GM21737 (cell line): ENCODE results near the gene CEACAM21.

ENCODE experiments used
- ATAC-seq: cut with Tn5 transposase; IDR thresholded peaks from one replicate; pipeline ENCODE4 v1.9.1; 2021; ENCODE audit warnings: mild to moderate bottlenecking, moderate library complexity; ENCODE audit not compliant: unreplicated experiment

The CEACAM21 gene

DNA sequence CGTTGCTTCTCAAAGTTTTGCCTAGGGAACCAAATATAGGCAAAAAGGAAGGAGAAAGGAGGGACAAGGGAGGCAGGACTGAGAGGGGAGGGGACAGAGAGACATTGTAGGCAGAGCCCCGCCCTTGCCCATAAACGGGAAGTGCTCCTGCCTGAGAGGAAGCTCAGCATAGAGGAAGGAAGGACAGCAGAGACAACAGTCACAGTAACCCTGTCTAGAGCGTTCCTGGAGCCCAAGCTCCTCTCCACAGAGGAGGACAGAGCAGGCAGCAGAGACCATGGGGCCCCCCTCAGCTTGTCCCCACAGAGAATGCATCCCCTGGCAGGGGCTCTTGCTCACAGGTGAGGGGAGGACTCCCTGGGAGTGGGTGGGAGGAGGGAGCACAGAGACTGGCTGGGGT, at the start of gene CEACAM21:
Gene CEACAM21, plus strand, starts transcription at position 169 of the 400 bp plus-strand sequence. Its CDS starts 109 bp downstream, at position 278.
- ATAC-seq = no peak

DNA sequence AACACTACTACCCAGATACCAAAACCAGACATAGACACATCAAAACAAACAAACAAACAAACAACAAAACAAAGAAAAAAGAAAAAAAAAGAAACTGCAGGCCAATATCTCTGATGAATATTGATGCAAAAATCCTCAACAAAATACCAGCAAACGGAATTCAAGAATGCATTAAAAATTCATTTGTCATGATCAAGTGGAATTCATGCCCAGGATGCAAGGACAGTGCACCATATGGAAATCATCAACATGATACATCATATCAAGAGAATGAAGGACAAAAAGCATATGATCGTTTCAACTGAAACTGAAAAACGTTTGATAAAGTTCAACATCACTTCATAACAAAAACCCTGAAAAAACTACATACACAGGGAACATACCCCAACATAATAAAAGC, 48.9 kb upstream of the CEACAM21 start:
- ATAC-seq = no peak

DNA sequence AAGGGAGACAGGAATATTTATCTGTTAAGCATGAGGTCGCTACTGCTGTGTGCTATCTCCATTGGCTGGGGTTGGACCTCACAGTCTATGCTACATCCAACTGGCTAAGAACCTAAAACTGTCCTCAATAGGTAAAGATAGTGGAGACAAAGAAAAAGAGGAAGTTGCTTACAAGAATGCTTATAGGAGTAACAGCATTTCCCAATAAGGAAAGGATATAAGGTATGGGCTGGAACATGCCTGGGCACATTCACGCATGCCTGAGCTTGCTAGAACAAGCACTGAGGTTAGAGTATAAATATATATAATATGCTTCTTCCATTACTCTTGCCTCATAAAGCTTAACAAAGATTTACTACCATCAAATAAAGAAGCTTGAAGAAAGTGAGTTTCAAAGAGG, 47.9 kb upstream of the CEACAM21 start:
- ATAC-seq = no peak

DNA sequence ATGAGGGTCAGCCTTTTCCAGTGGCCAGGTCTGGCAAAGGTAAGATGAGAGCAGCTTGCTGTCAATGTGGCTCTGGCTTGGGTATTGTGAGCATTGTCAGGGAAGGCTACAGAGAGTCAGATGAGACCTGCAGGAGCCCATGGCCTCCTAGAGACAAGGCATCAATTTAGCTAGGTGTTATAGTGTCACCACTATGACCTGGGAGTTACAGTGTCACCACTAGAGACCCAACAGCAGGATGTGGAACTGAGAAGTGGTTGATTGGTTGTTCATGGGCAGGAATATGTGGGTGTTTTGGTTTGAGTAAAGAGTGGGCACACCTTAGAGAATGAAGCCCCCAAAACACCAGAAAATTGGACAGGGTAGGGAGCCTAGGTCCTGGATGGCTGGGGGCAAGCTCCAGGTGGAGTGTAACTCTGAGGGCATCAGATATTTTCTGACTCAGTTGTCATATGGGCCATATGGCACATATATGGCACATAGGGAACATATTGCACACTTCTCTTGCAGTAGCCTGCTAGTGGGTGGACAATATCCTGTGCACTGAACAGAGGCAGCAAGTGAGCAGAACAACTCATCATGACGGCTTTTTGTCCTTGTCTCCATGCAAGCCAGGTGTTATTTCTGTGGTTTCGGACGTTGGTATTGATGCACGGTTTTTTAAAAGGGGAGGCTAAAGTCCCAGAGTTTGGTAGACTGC, 46.3 kb upstream of the CEACAM21 start:
- ATAC-seq = no peak

DNA sequence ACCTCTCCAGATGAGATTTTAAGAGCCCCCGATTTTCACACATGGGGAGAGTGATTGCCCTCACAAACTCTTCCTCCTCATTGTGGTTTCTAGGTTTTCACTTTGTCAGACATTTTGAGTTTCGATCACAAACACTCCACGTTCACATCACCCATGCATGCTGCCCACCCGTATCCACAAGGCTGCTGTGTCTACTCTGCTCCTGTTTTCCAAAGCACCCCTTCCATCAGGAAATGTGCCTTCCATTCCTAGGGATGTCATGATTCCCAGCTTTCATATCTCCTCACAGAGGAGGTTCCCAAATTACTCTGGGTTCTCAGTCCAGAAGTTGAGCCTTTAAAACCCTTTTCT, 45.8 kb upstream of the CEACAM21 start:
- no peak for ATAC-seq

DNA sequence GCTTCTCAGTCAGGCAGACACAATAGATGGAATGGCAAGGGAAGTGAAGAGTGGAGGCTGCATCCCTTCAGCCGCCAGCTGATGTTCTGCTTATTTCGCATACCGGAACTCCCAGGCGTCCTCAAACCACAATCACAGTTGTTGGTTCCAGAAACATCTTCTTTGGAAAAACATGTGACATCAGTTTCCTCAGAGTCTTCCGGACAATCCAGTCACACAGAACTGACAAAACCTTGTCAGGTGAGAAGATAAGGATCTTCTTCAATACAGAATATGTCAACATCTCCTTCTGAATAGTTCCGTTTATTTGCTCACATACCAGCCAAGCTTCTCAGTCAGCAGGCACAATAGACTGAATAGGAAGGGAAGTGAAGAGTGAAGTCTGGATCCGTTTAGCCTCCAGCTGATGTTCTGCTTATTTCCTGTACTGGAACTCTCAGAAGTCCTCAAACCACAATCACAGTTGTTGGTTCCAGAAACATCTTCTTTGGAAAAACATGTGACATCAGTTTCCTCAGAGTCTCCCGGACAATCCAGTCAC, 45.1 kb upstream of the CEACAM21 start:
- no peak for ATAC-seq

DNA sequence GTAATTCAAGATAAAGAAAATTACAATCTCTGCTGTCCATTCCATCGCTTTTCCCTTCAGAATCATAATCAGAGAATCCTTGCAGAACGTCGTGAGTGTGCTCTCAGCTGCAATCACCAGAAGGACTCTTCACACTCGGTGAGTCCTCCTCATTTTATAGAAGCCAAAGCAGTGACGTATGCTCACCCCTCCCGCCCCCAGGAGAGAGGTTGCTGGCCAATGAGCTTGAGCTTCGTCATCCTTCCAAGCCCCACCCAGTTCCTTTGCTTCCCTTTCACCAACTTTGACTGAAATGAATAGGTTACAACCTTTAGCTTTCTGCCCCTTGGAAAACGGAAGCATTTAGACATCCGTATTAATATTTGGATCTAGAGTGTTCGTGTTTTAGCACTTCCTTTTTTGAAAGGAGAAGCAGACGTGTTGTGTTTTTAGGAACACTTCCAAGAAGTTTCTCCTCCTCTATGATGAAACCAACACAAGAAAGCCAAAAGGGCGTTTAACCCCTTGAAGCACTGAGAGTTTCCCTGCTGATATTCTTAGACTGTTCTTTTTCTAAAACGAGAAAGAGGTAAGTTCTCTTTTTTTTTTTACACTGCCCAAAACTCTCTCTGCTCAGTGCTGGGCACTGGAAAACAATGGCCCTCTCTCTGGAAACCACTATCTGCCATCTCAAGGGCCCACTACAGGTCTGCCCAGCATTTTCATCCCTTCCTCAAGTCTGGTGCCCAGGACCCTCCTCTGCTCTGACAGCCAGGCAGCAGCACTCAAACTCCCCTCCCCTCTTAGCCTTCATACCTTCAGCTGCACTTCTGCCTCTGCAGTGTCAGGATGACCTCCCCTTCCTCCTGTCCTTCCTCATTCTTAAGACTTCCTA, 44.3 kb upstream of the CEACAM21 start:
- ATAC-seq = no peak

DNA sequence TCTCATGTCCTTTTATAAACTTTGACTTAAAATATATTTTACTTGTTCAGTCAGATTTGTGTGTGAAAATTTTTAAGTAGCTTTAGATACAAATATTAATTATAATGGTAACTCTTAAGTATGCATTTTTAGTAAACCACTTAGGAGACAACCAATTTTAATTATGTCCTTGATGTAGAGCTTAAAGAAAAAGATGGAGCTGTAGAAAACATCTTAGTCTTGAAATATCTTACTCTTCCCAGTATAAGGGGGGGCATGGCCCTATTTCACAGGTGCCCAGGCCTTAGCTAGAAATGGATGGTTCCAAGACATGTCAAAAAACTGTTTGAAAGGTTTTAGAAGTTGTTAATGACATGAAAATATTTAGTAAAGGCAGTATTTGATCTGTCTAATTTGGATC, 43.4 kb upstream of the CEACAM21 start:
- ATAC-seq = no peak

DNA sequence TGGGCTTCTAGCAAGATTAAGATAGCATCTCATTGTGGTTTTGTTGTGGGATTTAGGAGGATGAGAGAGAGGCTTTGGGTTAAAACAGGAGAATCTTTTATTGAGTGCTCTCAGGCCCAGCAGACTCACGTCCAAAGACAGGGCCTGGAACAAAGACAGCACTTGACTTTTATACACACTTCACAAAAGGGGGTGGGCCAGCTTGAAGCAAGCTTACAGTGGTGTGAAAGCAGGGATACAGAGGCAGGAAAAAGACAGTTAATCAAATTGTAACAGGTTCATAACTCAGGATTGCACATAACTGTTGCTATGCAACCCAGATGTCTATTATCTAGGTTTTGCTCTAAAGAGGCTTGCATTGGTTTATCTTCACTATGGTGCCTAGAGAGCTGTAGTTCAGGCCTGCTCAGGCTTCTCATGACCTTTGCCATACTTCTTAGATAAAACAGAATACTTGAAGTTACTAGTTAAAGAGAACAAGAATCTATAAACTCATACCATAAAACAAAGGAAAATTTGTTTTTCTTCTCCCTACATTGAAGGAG, 42.2 kb upstream of the CEACAM21 start:
- no peak for ATAC-seq

DNA sequence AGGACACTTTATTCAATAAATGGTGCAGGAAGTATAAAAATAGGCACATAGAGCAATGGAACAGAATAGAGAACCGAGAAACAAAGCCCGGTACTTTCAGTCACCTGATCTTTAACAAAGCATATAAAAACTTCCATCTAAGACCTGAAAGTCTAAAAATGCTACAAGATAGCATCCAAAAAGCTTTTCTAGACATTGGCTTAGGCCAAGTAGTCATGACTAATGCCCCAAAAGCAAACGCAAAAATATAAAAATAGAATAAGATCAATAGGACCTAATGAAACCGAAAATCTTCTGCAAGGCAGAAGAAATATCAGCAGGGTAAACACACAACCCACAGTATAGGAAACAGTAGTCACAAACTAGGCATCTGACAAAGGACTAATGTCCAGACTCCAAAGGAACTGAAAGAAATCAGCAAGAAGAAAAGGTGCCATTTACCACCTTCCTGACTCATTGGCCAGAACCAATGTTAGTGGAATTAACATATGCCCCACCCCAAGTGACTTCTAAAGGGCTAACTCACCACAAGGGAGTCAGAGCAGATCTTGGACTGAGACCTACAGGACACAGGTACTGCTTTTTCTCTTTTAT, 40.8 kb upstream of the CEACAM21 start:
- peak; percentile 56 for ATAC-seq

DNA sequence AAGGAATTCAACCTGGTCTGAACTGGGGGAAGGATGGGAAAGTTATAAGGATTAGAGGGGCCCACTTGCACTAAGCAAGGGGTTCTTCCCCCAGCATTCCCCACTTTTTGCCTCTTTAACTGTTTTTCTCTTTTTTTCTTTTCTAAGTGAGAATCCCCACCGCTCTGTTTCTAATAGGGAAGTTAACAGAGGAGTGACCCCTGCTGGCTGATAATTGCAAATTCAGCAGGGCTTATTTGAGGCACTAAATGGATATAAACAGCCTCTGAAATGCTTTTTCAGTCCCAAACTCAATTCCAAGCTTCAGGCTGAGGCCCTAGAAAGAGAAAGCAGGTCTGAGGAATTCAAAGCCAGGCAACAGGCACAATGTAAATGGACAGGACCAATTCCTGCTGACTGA, 38.2 kb upstream of the CEACAM21 start:
- no peak for ATAC-seq

DNA sequence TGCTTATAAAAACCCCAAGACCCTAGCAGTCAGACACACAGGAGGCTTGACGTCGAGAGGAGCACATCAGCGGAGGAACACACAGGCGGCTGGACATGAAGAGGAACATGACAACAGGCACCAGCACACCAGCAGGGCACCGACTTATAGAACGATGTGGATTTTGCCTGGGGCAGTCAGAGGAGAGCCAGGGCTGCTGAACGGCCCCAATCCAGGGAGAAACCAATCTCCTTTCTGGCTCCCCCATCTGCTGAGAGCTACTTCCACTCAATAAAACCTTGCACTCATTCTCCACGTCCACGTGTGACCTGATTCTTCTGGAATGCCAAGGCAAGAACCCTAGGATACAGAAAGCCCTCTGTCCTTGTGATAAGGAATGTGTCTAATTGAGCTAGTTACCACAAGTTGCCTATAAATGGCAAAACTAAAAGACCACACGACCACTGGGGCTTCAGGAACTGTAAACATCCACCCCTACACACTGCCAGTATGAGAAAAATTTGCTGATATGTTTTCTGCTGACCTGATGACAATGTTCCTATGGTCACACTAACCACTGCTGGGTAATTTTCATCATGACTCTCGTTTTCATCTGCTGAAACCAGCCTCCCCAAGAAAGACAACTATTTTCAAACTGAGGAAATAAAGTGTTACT, 35.8 kb upstream of the CEACAM21 start:
- ATAC-seq = no peak

DNA sequence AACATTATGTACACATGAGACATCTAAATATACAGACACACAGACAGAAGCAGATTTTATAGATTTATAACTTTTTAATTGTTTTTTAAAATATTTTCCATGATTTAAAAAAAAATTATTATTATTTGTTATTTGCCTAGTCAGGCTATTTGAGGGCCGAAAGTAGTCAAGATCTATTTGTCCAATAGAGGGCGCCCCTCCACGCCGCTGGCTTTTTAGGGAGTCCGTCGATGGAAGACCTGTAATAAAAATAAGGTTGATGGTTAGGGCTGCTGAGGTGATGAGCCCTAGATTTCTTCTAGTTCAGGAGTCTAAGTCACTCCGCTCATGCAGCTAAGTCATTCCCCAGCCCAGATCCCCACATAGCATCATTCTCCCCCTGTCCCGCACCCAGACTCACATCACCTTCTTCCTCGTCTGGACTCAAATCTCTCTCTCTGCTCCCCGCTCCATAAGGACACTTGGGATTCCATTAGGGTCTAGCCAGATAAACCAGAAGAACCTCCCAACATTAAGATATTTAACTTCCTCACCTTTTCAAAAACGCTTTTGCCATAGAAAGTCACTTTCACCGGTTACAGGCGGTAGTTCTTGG, 33.9 kb upstream of the CEACAM21 start:
- no peak for ATAC-seq

DNA sequence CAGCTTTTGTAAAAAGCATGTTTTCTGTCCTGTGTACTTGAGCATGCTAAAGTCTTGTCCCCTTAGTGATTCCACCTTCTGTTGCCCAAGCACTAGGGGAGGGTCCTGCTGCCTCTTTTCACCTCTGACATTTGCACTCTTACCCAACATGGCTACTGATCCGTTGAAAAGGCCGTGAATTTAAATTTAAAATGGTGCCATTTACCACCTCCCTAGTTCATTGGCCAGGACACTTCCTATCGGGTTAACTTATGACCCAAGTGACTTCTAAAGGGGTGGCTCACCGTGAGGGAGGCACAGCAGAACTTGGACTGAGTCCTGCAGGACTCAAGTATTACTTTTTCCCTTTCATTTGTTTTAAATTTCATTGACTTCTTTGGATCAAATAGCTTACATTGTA, 33.3 kb upstream of the CEACAM21 start:
- ATAC-seq = no peak

DNA sequence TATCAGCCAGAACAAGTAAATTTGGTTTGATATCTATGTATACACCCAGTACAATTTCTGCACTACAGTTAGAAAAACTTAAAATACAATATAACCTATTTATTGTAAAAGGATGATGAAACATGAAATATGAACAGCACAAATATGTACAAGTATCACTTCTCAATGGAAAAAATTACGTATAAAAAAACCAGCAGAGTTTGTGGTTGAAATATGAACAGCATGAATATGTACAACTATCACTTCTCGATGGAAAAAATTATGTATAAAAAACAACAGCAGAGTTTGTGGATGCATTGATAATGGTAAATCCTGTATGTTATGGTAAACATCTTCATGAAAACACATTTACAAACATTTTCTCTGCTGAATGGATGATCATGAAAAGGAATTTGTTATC, 32.4 kb upstream of the CEACAM21 start:
- no peak for ATAC-seq

DNA sequence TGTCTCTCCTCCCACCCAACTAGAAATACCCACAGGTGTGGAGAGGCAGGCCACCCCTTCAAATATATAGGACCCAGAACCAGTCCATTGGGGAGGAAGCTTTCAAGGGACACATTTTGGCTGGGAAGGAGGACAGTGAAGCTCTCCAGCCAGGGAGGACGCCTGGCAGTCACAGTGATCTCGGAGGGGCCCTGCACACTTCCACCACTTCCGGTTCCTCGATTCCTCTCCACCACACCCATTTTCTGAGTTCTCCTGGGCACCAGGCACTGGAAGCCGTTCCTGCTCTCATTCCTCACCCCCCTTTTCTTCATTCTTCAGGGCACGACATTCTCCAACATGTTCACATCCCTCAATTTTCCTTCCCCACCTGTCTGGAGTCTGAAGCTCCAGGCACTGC, 30.4 kb upstream of the CEACAM21 start:
- ATAC-seq = no peak

DNA sequence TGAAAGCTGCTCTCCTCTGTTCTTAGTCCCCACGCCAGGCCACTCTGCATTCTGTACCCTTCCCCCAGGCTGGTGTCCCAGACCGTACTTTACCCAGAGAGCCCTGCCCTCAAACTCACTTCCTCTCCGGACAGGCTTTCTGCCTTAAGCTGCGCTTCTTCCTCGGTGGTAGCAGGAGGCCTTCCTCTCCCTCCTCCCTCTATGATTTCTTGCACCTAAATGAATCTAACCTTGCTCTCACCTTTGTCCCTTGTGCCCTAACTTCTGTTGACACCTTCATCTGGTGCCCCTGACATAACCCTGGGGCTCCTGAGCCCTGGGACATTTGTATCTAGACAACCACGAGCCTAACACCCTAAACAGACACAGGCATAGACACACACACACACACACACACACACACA, 29.6 kb upstream of the CEACAM21 start:
- peak; percentile 45 for ATAC-seq

DNA sequence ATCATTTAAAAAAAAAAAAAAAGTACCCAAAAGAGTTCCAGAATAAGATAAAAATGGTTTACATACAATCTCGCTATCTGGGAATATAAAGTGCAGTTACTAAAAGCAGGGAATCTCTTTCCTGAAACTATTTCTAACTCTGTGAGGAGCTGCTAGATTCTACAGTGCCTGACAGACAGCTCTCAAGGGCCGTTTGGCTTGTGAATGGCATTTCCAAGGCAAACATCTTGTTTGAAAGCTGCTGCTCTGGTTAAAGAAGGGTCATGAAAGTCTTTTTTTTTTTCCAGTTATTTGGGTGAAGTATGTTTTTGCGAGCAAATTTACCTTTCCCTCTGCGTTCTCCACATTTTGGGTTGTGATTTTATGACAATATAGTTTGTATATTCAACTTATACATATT, 29.0 kb upstream of the CEACAM21 start:
- no peak for ATAC-seq

DNA sequence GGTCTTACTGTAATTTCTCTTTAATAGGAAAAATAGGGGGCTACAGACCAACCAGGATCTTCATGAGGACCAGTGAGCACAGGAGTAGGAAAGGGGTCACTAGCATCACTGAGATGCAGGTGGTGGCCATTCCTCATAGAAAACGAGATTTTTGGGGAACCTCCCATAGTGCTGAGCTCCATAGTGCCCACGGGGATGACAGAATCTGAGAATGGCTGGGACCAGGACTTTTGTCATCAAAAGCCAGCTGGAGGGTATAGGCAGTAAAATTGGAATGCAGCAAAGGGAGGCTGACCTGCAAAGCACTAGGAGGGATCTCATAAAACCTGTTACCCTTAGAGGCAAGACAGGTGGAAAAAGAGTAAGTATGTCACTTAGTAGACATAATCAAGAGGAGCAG, 28.4 kb upstream of the CEACAM21 start:
- no peak for ATAC-seq

DNA sequence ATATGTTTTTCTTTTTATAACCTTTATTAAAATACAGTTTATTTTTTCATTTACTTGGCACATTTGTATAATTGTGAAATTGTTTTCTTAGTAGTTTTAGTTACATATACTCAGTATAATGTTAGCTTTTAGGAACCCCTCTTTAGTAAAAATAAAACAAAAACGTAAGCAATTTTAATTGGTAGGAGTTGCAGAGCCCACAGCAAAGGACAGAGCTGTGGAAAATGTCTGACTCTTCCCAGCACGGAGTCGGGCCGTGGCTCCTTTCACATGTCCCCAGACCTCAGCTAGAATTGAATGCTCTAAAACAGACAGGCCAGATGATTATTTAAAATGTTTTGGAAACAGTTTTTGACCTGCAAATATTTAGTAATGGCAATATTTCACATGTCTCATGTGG, 27.9 kb upstream of the CEACAM21 start:
- no peak for ATAC-seq
